Parathyroid adenoma (tissue), 2 donors: ENCODE results near the gene TIGD6.

Experiments
- H2AFZ ChIP-seq: fragments of 300-600 bp; sonication (generic); one replicate; pipeline ENCODE4 v1.7.0; 2017; ENCODE audit warnings: antibody characterized with exemption, mild to moderate bottlenecking
- H3K27ac ChIP-seq: fragments of 300-600 bp; sonication (generic); one replicate; pipeline ENCODE4 v1.7.0; 2017
- H3K27me3 ChIP-seq: fragments of 300-600 bp; sonication (generic); one replicate; pipeline ENCODE4 v1.7.0; 2017; ENCODE audit warnings: low read length; ENCODE audit not compliant: control insufficient read depth, insufficient read depth
- H3K36me3 ChIP-seq: fragments of 300-600 bp; sonication (generic); one replicate; pipeline ENCODE4 v1.7.0; 2017; ENCODE audit warnings: low read length; ENCODE audit not compliant: control insufficient read depth, insufficient read depth
- H3K4me1 ChIP-seq: fragments of 300-600 bp; sonication (generic); one replicate; pipeline ENCODE4 v1.7.0; 2017; ENCODE audit warnings: control low read depth
- H3K4me2 ChIP-seq: fragments of 300-600 bp; sonication (generic); one replicate; pipeline ENCODE4 v1.7.0; 2017; ENCODE audit warnings: low read length
- H3K4me3 ChIP-seq: fragments of 300-600 bp; sonication (generic); one replicate; pipeline ENCODE4 v1.7.0; 2017; ENCODE audit warnings: low read depth, low read length
- H3K79me2 ChIP-seq: fragments of 300-600 bp; sonication (generic); one replicate; pipeline ENCODE4 v1.7.0; 2017; ENCODE audit warnings: control low read depth
- H3K9ac ChIP-seq: fragments of 300-600 bp; sonication (generic); one replicate; pipeline ENCODE4 v1.7.0; 2017; ENCODE audit warnings: mild to moderate bottlenecking
- H3K9me3 ChIP-seq: fragments of 300-600 bp; sonication (generic); one replicate; pipeline ENCODE4 v1.7.0; 2017; ENCODE audit warnings: low read length; ENCODE audit not compliant: control insufficient read depth
- TF ChIP-seq, protein P1 (sequence below): fragments of 300-600 bp; sonication (generic); IDR thresholded peaks from one replicate; pipeline ENCODE4 v1.7.0; 2017; ENCODE audit warnings: antibody characterized with exemption, mild to moderate bottlenecking
- donor health status: primary hyperparathyroidism.

The TIGD6 gene

GRCh38 chr5:150024346-150024984 lies 24.0 kb upstream of the TIGD6 start:
- peak overlapping the region; percentile 22 for H3K4me2 ChIP-seq
- no peak overlapping the region for H3K9ac ChIP-seq
- no peaks in the 10 kb centered on the region for H3K36me3 ChIP-seq
- no peaks in the 10 kb centered on the region for H3K27me3 ChIP-seq
- H3K27ac ChIP-seq: peak overlapping the region; percentile 2
- peaks cover 6% of the 10 kb centered on the region for H3K4me1 ChIP-seq
- peaks cover 10% of the 10 kb centered on the region for H3K79me2 ChIP-seq
- no peaks in the 10 kb centered on the region for H3K9me3 ChIP-seq
- H2AFZ ChIP-seq: no peak overlapping the region
- TF ChIP-seq, protein P1, sequence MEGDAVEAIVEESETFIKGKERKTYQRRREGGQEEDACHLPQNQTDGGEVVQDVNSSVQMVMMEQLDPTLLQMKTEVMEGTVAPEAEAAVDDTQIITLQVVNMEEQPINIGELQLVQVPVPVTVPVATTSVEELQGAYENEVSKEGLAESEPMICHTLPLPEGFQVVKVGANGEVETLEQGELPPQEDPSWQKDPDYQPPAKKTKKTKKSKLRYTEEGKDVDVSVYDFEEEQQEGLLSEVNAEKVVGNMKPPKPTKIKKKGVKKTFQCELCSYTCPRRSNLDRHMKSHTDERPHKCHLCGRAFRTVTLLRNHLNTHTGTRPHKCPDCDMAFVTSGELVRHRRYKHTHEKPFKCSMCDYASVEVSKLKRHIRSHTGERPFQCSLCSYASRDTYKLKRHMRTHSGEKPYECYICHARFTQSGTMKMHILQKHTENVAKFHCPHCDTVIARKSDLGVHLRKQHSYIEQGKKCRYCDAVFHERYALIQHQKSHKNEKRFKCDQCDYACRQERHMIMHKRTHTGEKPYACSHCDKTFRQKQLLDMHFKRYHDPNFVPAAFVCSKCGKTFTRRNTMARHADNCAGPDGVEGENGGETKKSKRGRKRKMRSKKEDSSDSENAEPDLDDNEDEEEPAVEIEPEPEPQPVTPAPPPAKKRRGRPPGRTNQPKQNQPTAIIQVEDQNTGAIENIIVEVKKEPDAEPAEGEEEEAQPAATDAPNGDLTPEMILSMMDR: no peak
- peak overlapping the region; percentile 11 for H3K4me3 ChIP-seq

DNA sequence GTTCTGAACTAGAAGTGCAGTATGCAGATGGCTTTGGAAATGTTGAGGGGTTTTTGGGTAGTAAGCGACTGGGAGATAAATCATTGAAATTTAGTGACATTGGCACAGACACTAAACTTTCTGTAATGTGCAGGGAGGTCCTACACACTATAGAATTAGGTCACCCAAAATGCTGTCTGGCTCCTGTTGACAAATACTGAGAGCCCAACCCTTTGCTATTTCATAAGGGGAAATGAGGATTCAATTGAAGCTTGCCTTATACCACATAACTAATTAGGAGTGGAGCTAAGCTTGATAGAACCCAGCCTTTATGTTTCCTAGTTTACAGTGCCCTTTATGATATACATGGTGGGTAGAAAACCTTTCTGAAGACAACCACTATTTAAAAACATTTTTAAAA lies 22.7 kb upstream of the TIGD6 start:
- Histone ChIP-seq H3K4me3 (peak overlapping the region; percentile 3), H3K36me3 (peaks cover 4% of the 10 kb centered on the region), H3K9me3 (no peaks in the 10 kb centered on the region), H3K27ac (no peak overlapping the region), H2AFZ (no peak overlapping the region), H3K9ac (no peak overlapping the region), H3K4me2 (peak overlapping the region; percentile 32), H3K27me3 (no peaks in the 10 kb centered on the region), H3K79me2 (peaks cover 13% of the 10 kb centered on the region), H3K4me1 (peaks cover 6% of the 10 kb centered on the region)
- TF ChIP-seq, protein P1: no peak

DNA sequence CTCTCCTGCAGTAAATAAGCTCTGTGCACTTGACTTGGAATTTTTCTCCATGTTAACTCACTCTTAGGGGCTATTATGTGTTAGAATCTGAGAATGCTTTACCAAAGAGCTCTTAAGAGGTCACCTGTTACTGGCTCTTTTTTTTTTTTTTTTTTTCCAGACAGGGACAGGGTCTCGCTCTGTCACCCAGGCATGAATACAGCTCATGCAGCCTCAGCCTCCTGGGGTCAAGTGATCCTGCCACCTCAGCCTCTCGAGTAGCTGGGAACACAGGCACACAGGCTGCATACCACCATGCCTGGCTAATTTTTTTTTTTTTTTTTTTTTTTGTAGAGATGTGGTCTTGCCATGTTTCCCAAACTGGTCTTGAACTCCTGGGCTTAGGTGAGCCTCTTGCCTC lies 22.2 kb upstream of the TIGD6 start:
- Histone ChIP-seq H3K4me2 (peak overlapping the region; percentile 32), H3K79me2 (peaks cover 14% of the 10 kb centered on the region), H3K9me3 (no peaks in the 10 kb centered on the region), H3K4me3 (peak overlapping the region; percentile 33), H3K9ac (no peak overlapping the region), H3K4me1 (peaks cover 6% of the 10 kb centered on the region), H3K27ac (peak overlapping the region; percentile 34), H3K36me3 (peaks cover 4% of the 10 kb centered on the region), H3K27me3 (no peaks in the 10 kb centered on the region), H2AFZ (no peak overlapping the region)
- TF ChIP-seq, protein P1: no peak

- no peak overlapping the region for H2AFZ ChIP-seq
- H3K79me2 ChIP-seq: peaks cover 18% of the 10 kb centered on the region
- peak overlapping the region; percentile 34 for H3K27ac ChIP-seq
- peaks cover 4% of the 10 kb centered on the region for H3K36me3 ChIP-seq
- H3K9me3 ChIP-seq: no peaks in the 10 kb centered on the region
- H3K4me1 ChIP-seq: peaks cover 6% of the 10 kb centered on the region
- TF ChIP-seq, protein P1: no peak
- no peak overlapping the region for H3K9ac ChIP-seq
- H3K27me3 ChIP-seq: no peaks in the 10 kb centered on the region
- peak overlapping the region; percentile 32 for H3K4me2 ChIP-seq
- H3K4me3 ChIP-seq: peak overlapping the region; percentile 33
These were observed 21.7 kb upstream of the TIGD6 start for GRCh38 chr5:150022158-150022531.
